Activated CD4-positive, alpha-beta T cell treated with anti-CD3 and anti-CD28 coated beads, Interleukin-2, Interleukin-4, amounts not matched to agents 100 ng/mL and 50 ng/mL, durations not matched to agents 16 hours and 8 hours (primary cell): ENCODE results near the gene NXPE4.

Experiments
- DNase-seq: peaks from one replicate; pipeline ENCODE4 v3.0.0-alpha.2; 2020; ENCODE audit warnings: low spot score

Gene NXPE4

DNA sequence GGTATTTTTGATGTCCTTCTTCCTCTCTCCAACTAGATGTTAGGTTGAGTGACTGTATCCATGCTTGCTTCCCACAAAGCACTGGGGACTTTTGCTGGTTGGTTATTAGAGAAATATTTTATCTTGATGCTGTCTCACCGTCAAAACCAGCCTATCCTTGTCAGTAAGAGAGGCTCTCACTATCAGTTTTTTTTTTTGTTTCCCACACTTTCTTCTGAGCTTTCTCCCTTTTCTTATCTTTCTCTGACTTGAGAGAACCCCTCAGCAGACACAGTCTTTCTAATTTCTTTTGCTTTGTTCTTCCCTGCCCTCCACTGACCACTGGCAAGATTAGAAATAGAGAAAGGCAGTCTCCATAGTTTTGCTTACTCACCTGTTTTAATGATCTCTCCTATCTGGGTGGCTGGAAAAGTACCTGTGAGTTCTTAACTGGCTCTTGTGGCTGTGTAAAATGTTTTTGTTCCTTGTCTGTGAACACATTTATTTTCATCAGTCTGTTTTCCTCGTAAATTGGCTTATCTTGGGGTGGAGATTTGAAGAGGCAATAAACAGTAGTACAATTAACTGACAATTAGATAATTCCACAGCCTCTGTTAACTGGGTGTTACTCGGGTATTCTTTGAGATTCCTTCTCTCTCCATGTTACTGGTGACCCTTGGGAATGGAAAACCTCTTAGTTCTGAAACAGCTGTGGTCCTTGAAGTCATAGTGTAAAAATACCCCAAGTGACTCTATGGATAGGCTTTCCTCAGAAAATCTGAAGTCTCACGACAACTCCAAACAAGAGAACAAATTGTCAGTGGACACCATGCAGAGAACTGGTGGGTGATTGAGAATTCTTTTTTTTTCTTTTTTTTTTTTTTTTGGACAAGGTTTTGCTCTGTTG lies 35.9 kb downstream of the NXPE4 start, which contains the start of gene NXPE1:
Gene NXPE1, minus strand, starts transcription at position 457 of the 886 bp plus-strand sequence. CDS start 8,680 bp downstream, outside the sequence.
- DNase-seq: no peak

DNA sequence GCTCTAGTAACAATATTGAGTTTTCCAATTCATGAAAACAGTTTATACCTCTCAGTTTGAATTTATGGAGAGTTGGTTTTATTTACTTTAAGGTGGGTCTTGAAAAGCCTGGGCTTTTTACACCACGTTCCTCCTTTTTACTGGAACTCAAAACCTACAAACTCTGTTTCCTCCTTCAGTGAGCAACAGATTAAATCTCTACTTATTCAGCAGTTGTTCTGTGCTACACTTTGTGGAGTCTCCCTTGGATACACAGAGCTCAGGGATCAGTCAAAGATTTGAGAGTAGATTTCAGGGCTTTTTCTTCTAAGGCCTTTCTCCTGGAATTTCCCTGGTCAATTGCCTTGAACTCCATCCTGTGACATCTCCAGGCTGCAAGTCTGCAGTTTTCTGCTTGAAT lies 39.5 kb downstream of the NXPE4 start:
- DNase-seq: no peak

DNA sequence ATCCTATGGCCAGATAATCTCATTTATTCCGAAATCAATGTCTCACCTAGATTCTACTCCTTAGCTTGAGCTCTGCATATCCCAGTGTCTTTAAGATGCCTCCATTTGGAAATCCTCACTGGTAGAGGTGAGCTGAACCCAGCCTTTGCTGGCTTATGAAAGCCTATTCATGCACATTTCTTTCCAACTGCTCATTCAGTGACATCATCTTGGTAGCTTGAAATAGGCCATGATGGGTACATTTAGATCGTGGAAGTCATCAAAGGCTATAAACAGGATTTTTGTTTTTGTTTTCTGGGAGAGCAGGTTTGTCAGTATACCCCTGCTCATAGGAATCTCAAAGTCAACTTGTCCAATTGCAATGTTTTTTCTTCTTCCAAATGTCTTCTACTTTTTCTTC lies 41.9 kb downstream of the NXPE4 start:
- no peak for DNase-seq

DNA sequence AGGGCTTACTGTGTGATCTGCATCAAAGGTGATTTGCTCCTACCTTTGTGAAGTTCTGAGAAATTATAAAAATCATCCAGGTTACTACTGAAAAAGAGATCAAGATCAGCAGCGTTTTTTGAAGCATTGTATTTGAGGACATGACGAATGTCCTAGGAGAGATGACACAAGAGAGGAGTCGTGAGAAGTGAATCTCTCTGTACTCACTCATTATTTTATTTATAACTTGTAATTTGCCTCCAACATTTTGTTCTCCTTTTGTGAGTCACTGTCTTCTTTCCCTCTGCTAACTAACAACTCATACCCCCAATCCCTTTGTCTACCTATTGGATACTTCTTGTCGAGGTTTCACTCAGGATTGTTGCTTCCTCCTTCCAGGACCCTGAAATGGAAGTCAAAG lies 44.5 kb downstream of the NXPE4 start:
- DNase-seq: no peak

DNA sequence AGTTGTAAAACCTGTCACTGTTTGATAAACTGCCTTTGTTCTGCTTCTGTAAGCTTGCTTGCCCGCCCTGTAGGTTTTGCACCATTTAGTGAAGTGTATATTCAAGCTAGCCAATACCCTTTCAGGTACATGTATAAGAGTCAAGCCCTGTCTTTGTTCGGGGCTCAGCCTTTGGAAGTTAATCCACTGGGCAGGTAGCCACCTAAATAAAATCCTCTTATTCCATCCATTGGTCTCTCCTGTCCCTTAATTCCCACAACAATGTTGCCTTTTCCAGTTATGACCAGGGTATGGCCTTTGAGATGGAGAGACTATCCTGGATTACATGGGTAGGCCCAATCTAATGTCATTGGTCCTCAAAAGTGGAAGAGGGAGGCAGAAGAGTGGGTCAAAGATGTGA lies 69.9 kb downstream of the NXPE4 start:
- DNase-seq: no peak

DNA sequence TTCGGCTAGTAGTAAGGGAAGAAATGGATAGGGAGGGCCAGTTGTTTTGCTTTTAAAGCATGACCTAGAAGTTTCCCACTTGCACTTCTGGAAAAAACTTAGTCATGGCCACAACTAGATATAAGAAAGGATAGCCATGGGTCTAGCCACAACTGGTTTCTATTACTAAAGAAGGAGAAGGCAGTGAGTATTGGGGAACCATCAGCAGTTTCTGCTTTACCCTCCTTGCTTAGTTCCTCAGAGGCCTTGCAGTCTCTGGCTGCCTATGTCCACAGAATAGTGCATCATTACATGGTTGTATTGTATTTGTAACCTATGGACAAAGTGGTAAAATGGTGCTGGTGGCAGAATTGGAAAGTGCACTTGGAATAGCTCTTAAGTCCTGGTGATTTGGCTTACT lies 71.5 kb downstream of the NXPE4 start:
- no peak for DNase-seq

DNA sequence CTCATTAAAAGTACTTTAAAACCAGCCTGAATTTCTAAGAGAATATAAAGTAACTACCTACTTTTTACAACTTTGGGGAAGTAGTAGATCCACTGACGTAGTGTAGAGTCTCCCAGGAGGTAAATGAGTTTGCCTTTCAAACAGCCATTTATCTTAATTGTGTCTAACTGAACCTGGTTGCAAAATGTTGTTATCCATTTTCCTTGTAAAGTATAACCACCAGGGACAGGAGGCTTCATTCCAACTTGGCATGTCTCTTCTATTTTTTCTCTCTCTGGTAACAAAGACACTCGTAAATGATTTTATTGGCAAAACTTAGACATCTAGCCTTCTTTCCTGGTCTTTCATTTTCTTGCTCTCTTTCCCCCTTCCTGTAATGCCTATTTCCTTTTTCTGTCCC lies 72.8 kb downstream of the NXPE4 start:
- no peak for DNase-seq
